Right hindlimb (tissue), 1 donor: ENCODE results near the gene FKBP4.

Source experiments
- DNase-seq: peaks from one replicate; pipeline ENCODE4 v3.0.0-alpha.2; 2018

Gene FKBP4

GRCh38 chr12:2813214-2814185 is 18.7 kb downstream of the FKBP4 start:
- peak; percentile 63 for DNase-seq

- DNase-seq = no peak
Observed at GRCh38 chr12:2819810-2820209, 25.0 kb downstream of the FKBP4 start.

GRCh38 chr12:2820432-2820831 is 25.7 kb downstream of the FKBP4 start:
- no peak for DNase-seq

- no peak for DNase-seq
Observed at GRCh38 chr12:2823483-2823882, 28.7 kb downstream of the FKBP4 start.

- DNase-seq = no peak
Observed at GRCh38 chr12:2824541-2824940, 29.8 kb downstream of the FKBP4 start.

- DNase-seq = no peak
Observed at GRCh38 chr12:2825132-2825531, 30.4 kb downstream of the FKBP4 start.

GRCh38 chr12:2826036-2826435 is 31.3 kb downstream of the FKBP4 start:
- no peak for DNase-seq

GRCh38 chr12:2826721-2827515 is 32.1 kb downstream of the FKBP4 start:
- no peak for DNase-seq

GRCh38 chr12:2829275-2829674 is 34.5 kb downstream of the FKBP4 start:
- DNase-seq = no peak

- no peak for DNase-seq
Observed at GRCh38 chr12:2832550-2833127, 37.9 kb downstream of the FKBP4 start.

- no peak for DNase-seq
Observed at GRCh38 chr12:2833327-2833726, 38.6 kb downstream of the FKBP4 start.

- no peak for DNase-seq
Observed at GRCh38 chr12:2833810-2834209, 39.0 kb downstream of the FKBP4 start.

- peak; percentile 90 for DNase-seq
Observed at GRCh38 chr12:2834581-2835491, 40.1 kb downstream of the FKBP4 start, which contains the start of gene NRIP2. Gene NRIP2, minus strand, starts transcription at chr12:2835035. Its CDS starts 52 bp downstream, at chr12:2834983.

- no peak for DNase-seq
Observed at GRCh38 chr12:2835691-2836403, 41.1 kb downstream of the FKBP4 start.

GRCh38 chr12:2836574-2836973 is 41.8 kb downstream of the FKBP4 start:
- DNase-seq = no peak

GRCh38 chr12:2841056-2841650 is 46.4 kb downstream of the FKBP4 start:
- DNase-seq = no peak

GRCh38 chr12:2842948-2843347 is 48.2 kb downstream of the FKBP4 start:
- no peak for DNase-seq

- DNase-seq = no peak
Observed at GRCh38 chr12:2844786-2845185, 50.0 kb downstream of the FKBP4 start.

GRCh38 chr12:2845280-2845679 is 50.5 kb downstream of the FKBP4 start:
- peak; percentile 58 for DNase-seq

GRCh38 chr12:2851931-2852330 is 57.2 kb downstream of the FKBP4 start:
- no peak for DNase-seq

GRCh38 chr12:2853626-2854025 is 58.9 kb downstream of the FKBP4 start:
- peak; percentile 88 for DNase-seq
